ENCODE data around the gene SP1.

SP1 gene

GRCh38 chr12:53453953-53454640 lies 74.1 kb downstream of the SP1 start:
- peak overlapping the region; percentile 82 for H3K4me3 ChIP-seq (ENCODE audit: control insufficient read depth, low read depth, low read length)
- no peak for TF ChIP-seq CTCF (conservative IDR thresholded peaks at IDR 0.05; ENCODE audit: control insufficient read depth, insufficient read depth, low read depth, low read length)

GRCh38 chr12:53454707-53455106 lies 74.7 kb downstream of the SP1 start:
- H3K4me3 ChIP-seq (ENCODE audit: control insufficient read depth, low read depth, low read length): peak overlapping the region; percentile 4
- DNase-seq (ENCODE audit: low read depth): no peak
- no peak for TF ChIP-seq CTCF (conservative IDR thresholded peaks at IDR 0.05; ENCODE audit: control insufficient read depth, insufficient read depth, low read depth, low read length)

More at GRCh38 chr12:53453953-53454640, 74.1 kb downstream of the SP1 start:
- peak; percentile 24 for DNase-seq (ENCODE audit: low read depth)

GRCh38 chr12:53456654-53457366 lies 76.8 kb downstream of the SP1 start:
- no peak overlapping the region for H3K4me3 ChIP-seq (ENCODE audit: control insufficient read depth, low read depth, low read length)
- DNase-seq (ENCODE audit: low read depth): no peak
- TF ChIP-seq CTCF (conservative IDR thresholded peaks at IDR 0.05; ENCODE audit: control insufficient read depth, insufficient read depth, low read depth, low read length): no peak

GRCh38 chr12:53459097-53459496 lies 79.1 kb downstream of the SP1 start:
- no peak for DNase-seq (ENCODE audit: low read depth)
- no peak overlapping the region for H3K4me3 ChIP-seq (ENCODE audit: control insufficient read depth, low read depth, low read length)
- TF ChIP-seq CTCF (conservative IDR thresholded peaks at IDR 0.05; ENCODE audit: control insufficient read depth, insufficient read depth, low read depth, low read length): no peak

- H3K4me3 ChIP-seq (ENCODE audit: control insufficient read depth, low read depth, low read length): no peak overlapping the region
- no peak for DNase-seq (ENCODE audit: low read depth)
- TF ChIP-seq CTCF (conservative IDR thresholded peaks at IDR 0.05; ENCODE audit: control insufficient read depth, insufficient read depth, low read depth, low read length): no peak
These were observed 81.1 kb downstream of the SP1 start for GRCh38 chr12:53461059-53461458.

GRCh38 chr12:53461591-53461990 lies 81.6 kb downstream of the SP1 start:
- TF ChIP-seq CTCF (conservative IDR thresholded peaks at IDR 0.05; ENCODE audit: control insufficient read depth, insufficient read depth, low read depth, low read length): no peak
- no peak overlapping the region for H3K4me3 ChIP-seq (ENCODE audit: control insufficient read depth, low read depth, low read length)
- no peak for DNase-seq (ENCODE audit: low read depth)
